ENCODE data around the gene FMO5.

The FMO5 gene

GRCh38 chr1:147216124-147216523 is 9.0 kb downstream of the FMO5 start:
- no peaks in the 10 kb centered on the region for H3K36me3 ChIP-seq (ENCODE audit: insufficient read depth, low read length)
- H2AFZ ChIP-seq (ENCODE audit: low read depth, low read length) = no peak overlapping the region
- H4K20me1 ChIP-seq (ENCODE audit: insufficient read depth, low read length) = no peaks in the 10 kb centered on the region
- no peak overlapping the region for H3K4me3 ChIP-seq (ENCODE audit: low read depth in 1 of 2, low read length in 2 of 2)
- H3K27me3 ChIP-seq (ENCODE audit: insufficient read depth, low read length, poor library complexity) = no peaks in the 10 kb centered on the region
- no peaks in the 10 kb centered on the region for H3K9me3 ChIP-seq (ENCODE audit: insufficient read depth, low read length, severe bottlenecking)
- DNase-seq (no peak), ATAC-seq (ENCODE audit: insufficient read depth, low read depth) (no peak)
- no peak overlapping the region for H3K4me2 ChIP-seq (ENCODE audit: insufficient read depth, low read length)
- no peak overlapping the region for H3K27ac ChIP-seq (ENCODE audit: low read length)
- H3K79me2 ChIP-seq (ENCODE audit: insufficient read depth, low read length) = no peaks in the 10 kb centered on the region
- no peak overlapping the region for H3K9ac ChIP-seq (ENCODE audit: low read depth, low read length)
- TF ChIP-seq, protein P1, sequence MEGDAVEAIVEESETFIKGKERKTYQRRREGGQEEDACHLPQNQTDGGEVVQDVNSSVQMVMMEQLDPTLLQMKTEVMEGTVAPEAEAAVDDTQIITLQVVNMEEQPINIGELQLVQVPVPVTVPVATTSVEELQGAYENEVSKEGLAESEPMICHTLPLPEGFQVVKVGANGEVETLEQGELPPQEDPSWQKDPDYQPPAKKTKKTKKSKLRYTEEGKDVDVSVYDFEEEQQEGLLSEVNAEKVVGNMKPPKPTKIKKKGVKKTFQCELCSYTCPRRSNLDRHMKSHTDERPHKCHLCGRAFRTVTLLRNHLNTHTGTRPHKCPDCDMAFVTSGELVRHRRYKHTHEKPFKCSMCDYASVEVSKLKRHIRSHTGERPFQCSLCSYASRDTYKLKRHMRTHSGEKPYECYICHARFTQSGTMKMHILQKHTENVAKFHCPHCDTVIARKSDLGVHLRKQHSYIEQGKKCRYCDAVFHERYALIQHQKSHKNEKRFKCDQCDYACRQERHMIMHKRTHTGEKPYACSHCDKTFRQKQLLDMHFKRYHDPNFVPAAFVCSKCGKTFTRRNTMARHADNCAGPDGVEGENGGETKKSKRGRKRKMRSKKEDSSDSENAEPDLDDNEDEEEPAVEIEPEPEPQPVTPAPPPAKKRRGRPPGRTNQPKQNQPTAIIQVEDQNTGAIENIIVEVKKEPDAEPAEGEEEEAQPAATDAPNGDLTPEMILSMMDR (IDR thresholded peaks at IDR 0.05; ENCODE audit: borderline replicate concordance, extremely low read depth, low read length, poor library complexity, severe bottlenecking) = no peak
- no peak for TF ChIP-seq EZH2 (IDR thresholded peaks at IDR 0.05; ENCODE audit: borderline replicate concordance, low read depth, low read length, severe bottlenecking)
- H3K4me1 ChIP-seq (ENCODE audit: insufficient read depth, low read length) = no peaks in the 10 kb centered on the region

- Histone ChIP-seq H4K20me1 (ENCODE audit: insufficient read depth, low read length) (no peaks in the 10 kb centered on the region), H3K79me2 (ENCODE audit: insufficient read depth, low read length) (no peaks in the 10 kb centered on the region)
- no peak for ATAC-seq (ENCODE audit: insufficient read depth, low read depth)
Observed at GRCh38 chr1:147215540-147215916, 9.6 kb downstream of the FMO5 start.

GRCh38 chr1:147214842-147215539 is 10.1 kb downstream of the FMO5 start:
- DNase-seq (no peak), ATAC-seq (ENCODE audit: insufficient read depth, low read depth) (no peak)
- TF ChIP-seq, protein P1 (IDR thresholded peaks at IDR 0.05; ENCODE audit: borderline replicate concordance, extremely low read depth, low read length, poor library complexity, severe bottlenecking) = no peak
- no peak for TF ChIP-seq EZH2 (IDR thresholded peaks at IDR 0.05; ENCODE audit: borderline replicate concordance, low read depth, low read length, severe bottlenecking)
- H2AFZ ChIP-seq (ENCODE audit: low read depth, low read length) = no peak overlapping the region
- H3K27ac ChIP-seq (ENCODE audit: low read length) = no peak overlapping the region
- H3K27me3 ChIP-seq (ENCODE audit: insufficient read depth, low read length, poor library complexity) = no peaks in the 10 kb centered on the region
- no peaks in the 10 kb centered on the region for H3K9me3 ChIP-seq (ENCODE audit: insufficient read depth, low read length, severe bottlenecking)
- H3K9ac ChIP-seq (ENCODE audit: low read depth, low read length) = no peak overlapping the region
- no peaks in the 10 kb centered on the region for H3K79me2 ChIP-seq (ENCODE audit: insufficient read depth, low read length)
- no peak overlapping the region for H3K4me2 ChIP-seq (ENCODE audit: insufficient read depth, low read length)
- no peak overlapping the region for H3K4me3 ChIP-seq (ENCODE audit: low read depth in 1 of 2, low read length in 2 of 2)
- H3K36me3 ChIP-seq (ENCODE audit: insufficient read depth, low read length) = no peaks in the 10 kb centered on the region
- no peaks in the 10 kb centered on the region for H3K4me1 ChIP-seq (ENCODE audit: insufficient read depth, low read length)
- H4K20me1 ChIP-seq (ENCODE audit: insufficient read depth, low read length) = no peaks in the 10 kb centered on the region

More at GRCh38 chr1:147215540-147215916, 9.6 kb downstream of the FMO5 start:
- Histone ChIP-seq H3K27me3 (ENCODE audit: insufficient read depth, low read length, poor library complexity) (no peaks in the 10 kb centered on the region), H2AFZ (ENCODE audit: low read depth, low read length) (no peak overlapping the region), H3K9me3 (ENCODE audit: insufficient read depth, low read length, severe bottlenecking) (no peaks in the 10 kb centered on the region), H3K36me3 (ENCODE audit: insufficient read depth, low read length) (no peaks in the 10 kb centered on the region), H3K27ac (ENCODE audit: low read length) (no peak overlapping the region), H3K9ac (ENCODE audit: low read depth, low read length) (no peak overlapping the region), H3K4me3 (ENCODE audit: low read depth in 1 of 2, low read length in 2 of 2) (no peak overlapping the region), H3K4me1 (ENCODE audit: insufficient read depth, low read length) (no peaks in the 10 kb centered on the region), H3K4me2 (ENCODE audit: insufficient read depth, low read length) (no peak overlapping the region)
- DNase-seq = no peak
- TF ChIP-seq EZH2 (IDR thresholded peaks at IDR 0.05; ENCODE audit: borderline replicate concordance, low read depth, low read length, severe bottlenecking) = no peak
- TF ChIP-seq, protein P1 (IDR thresholded peaks at IDR 0.05; ENCODE audit: borderline replicate concordance, extremely low read depth, low read length, poor library complexity, severe bottlenecking) = no peak

Data from DND-41 (cell line).